ENCODE data around the gene ALDH1A3.

GRCh38 chr15:100836501-100836900 is 43.1 kb upstream of the ALDH1A3 start:
- TF ChIP-seq POLR2AphosphoS5 (IDR thresholded peaks at IDR 0.05) (no peak), CTCF (IDR thresholded peaks at IDR 0.05) (no peak)

Data from suprapubic skin (tissue), 3 donors.